Brain pericyte (primary cell): Measurements from ENCODE around the gene NPIPB9.
"Not testable (repeated sequence)": the region's sequence is repeated elsewhere in the genome, so short reads cannot be mapped to it uniquely, and the experiment has no call there.

Source experiments
- DNase-seq: peaks from one replicate; pipeline ENCODE4 v3.0.0-alpha.2; 2012; ENCODE audit warnings: low read depth, low spot score

NPIPB9 gene

DNA sequence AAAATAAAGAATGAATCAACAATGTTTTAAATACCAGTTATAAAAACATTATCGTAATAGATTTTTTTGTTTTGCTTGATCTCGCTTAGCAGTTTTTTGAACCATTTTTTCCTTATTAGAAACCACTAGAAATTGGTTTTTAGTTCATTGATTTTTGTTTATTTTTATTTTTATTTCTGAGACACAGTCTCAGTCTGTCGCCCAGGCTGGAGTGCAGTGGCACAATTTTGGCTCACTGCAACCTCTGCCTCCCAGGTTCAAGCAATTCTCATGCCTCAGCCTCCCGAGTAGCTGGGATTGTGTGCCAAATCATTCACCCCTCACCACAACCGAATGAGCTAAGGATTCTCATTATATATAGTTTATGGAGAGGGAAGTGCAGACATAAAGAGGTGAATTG is at the start of gene NPIPB9:
Gene NPIPB9 (plus strand): TSS at position 301 of the 400 bp plus-strand sequence.
- DNase-seq: not testable (repeated sequence)

GRCh38 chr16:28704246-28704645 is 47.3 kb upstream of the NPIPB9 start:
- DNase-seq: not testable (repeated sequence)

DNA sequence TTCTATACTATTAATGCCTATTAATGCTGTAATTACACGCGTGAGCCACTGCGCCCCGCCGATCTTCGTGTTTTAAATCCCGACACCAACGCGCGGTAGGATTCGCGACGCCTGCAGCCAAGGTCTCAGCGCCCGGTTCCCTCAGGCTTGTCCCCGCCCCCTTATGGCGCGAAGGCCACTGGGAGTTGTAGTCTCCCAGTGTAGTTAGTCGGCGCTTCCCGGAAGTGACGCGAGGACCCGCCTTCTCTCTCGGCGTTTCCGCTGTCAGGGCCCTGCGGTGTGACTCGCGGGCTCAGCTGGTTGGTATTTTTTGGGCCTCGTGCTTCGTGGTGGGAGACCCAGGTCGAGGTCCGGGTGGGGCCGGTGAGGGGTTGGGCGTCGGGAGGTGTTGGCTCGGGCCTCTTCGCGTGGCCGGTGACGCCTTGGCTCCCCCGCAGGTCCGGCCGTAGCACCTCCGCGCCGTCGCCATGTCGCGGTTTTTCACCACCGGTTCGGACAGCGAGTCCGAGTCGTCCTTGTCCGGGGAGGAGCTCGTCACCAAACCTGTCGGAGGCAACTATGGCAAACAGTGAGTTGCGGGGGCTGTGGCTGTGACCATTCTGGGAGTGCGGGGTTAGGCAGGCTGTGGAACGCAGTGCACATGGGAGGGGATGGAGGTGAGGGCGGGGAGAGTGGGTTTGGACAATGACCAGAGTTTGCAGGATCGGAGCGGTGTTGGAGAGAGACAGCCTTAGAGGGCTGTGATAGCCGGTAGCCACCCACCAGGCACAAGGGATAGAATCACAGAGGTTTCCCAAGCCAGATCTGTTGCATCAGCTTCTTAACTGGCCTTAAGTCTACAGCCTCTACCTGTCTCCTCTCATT is 40.1 kb upstream of the NPIPB9 start, which contains the start of gene EIF3C:
Gene EIF3C (plus strand): TSS at position 245 of the 864 bp plus-strand sequence. CDS start 223 bp downstream, at position 468.
- not testable (repeated sequence) for DNase-seq

GRCh38 chr16:28722852-28723650 is 28.5 kb upstream of the NPIPB9 start:
- DNase-seq: not testable (repeated sequence)

DNA sequence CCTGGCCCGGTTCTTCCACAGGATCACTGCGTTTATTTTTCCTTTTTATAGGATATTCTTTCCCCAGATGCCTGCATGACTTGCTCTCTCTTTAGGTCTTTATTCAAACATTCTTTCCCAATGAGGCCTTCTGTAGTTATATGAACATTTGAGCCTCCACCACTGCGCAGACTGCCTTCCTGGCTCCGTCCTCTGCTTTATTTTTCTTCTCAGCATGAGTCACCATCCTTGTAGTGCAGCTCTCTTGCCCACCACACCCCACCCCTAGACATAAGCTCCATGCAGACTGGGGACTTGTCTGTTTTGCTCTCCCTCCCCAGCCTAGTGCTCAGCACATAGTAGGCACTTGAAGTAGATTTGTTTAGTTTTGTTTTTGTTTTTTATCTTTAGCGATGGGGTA is 20.3 kb upstream of the NPIPB9 start:
- not testable (repeated sequence) for DNase-seq

DNA sequence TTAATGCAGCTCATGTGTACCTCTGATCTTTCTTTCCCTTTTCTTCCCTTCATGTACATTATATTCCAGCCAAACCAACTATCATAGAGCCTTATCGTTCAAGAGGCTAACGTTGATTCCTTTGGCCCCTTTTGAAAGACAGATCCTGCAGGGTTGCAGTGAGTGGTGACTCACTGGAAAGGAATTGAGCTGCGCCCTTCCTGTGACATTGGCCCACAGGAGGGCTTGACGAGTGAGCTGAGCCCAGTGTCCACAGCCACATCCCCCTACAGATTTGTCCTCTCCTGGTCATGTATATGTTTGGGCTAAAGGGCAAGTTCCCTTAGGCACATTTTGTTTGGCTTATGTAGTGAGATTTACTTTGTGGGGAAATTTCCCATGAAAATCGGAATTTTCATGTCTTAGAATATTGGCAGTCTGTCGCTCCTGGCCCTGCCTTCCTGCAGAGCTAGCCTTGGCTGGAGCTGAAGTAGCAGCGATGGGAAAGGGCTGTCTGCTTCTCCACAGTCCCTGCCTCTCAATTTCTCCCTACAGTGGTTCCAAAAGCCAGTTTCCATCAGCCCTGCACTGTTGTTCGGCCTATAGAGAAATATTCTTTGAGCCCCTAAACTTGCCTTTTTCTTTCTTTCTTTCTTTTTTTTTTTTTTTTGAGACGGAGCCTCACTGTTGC is 19.0 kb upstream of the NPIPB9 start:
- DNase-seq: not testable (repeated sequence)

DNA sequence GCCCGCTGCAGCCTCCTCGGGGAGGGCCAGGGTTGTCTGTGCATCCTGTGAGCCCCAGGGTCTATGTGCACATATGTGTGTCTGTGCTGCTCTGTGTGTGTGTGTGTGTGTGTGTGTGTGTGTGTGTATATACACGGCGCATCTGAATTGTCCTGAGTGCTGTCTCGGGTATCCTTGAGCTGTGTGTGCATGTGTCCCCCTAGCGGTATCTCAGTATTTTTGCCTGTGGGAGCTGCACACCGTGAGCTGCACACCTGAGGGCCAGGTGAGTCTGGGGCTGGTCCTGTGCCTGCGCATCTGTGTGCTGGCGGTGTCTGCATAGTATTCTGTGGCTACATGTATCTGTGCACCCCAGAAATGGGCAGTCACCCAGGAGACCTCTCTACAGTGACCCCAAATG is 11.8 kb upstream of the NPIPB9 start:
- DNase-seq: not testable (repeated sequence)

DNA sequence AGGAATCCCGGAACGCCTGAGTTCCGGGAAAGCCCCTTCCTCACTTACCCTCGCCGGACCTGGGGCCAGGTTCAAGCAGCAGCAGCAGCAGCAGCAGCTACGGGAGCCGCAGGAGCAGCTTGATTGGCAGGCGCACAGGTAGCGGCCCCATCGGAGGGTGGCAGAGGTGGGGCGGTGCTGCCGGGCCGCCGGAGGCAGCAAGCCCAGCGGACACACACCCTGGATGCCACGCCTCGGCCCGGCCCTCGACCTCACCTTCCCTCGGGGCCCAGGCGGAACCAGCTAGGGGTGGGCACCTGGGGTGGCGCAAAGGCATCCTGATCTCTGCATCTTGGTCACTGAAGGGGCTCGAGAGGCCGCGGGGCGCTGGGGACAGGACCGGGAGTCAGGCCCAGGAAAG is 11.0 kb upstream of the NPIPB9 start:
- not testable (repeated sequence) for DNase-seq

GRCh38 chr16:28741295-28741694 is 10.3 kb upstream of the NPIPB9 start:
- not testable (repeated sequence) for DNase-seq

DNA sequence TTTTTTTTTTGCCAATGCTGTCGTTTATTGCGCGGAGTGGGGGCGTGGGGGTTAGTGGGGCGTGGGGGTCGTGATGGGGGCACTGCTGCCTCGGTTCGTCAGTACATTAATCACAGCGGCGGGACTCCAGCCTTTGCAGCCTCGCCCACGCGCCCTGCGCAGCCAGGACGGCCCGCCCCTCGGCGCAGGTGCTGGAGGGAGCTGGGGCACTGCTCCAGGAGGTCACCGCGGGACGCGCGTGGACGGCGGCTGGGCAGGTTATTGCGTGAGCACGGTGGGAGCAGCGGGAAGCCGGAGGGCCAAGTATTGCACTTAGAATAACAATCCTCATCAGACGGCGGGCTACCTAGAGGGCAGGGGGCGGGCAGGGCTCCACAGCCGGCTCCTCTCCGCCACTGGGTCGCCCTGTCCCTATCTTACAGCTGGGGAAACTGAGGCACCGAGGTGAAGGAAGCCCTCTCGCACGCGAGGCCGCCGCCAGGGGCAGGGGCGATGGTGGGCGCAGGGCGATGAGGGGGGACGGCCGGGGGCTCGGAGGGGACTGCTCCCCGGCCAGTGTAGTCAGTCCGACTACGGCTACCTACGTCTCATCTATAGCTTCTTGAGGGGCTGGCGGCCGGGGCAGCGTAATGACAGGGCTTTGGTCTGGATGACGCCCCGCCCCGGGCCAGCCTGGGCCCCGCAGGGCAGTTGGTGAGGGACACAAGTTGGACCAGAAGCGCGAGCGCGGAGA is 4.8 kb upstream of the NPIPB9 start:
- not testable (repeated sequence) for DNase-seq

- DNase-seq: not testable (repeated sequence)
These were observed 1.6 kb upstream of the NPIPB9 start for GRCh38 chr16:28749997-28750465.

- DNase-seq: not testable (repeated sequence)
These were observed 1.0 kb upstream of the NPIPB9 start for GRCh38 chr16:28750469-28751067.

GRCh38 chr16:28781697-28782096 is 30.1 kb downstream of the NPIPB9 start:
- not testable (repeated sequence) for DNase-seq

GRCh38 chr16:28782357-28782756 is 30.8 kb downstream of the NPIPB9 start:
- not testable (repeated sequence) for DNase-seq

GRCh38 chr16:28802235-28803019 is 50.8 kb downstream of the NPIPB9 start:
- not testable (repeated sequence) for DNase-seq

- not testable (repeated sequence) for DNase-seq
These were observed 56.0 kb downstream of the NPIPB9 start for GRCh38 chr16:28807445-28808120.

DNA sequence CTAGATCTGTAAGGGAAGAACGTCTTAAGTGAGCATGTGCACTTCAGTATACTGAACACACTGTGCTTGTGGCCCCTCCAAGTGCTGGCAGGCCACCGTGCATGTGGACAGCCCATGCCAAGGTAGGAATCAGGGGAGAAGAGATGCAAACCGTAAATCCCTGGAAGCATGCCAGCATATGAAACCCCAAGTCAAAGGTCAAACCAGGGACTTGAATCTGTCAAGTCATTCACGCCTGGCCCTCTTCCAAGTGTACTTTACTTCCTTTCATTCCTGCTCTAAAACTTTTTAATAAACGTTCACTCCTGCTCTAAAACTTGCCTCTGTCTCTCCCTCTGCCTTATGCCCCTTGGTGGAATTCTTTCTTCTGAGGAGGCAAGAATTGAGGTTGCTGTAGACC is 68.4 kb downstream of the NPIPB9 start:
- DNase-seq: no peak

DNA sequence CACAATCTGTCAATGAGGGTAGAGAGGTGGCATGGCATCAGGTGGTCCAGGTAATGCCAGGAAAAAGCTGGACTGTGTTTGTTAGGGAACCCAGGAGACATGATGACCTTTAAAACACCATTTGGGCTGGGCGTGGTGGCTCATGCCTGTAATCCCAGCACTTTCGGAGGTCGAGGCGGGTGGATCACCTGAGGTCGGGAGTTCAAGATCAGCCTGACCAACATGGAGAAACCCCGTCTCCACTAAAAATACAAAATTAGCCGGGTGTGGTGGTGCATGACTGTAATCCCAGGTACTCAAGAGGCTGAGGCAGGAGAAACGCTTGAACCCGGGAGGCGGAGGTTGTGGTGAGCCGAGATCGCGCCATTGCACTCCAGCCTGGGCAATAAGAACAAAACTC is 69.0 kb downstream of the NPIPB9 start:
- not testable (repeated sequence) for DNase-seq
